GM18951 (cell line): Measurements from ENCODE around the gene ACTL7B.
"Not testable (repeated sequence)": the region's sequence is repeated elsewhere in the genome, so short reads cannot be mapped to it uniquely, and the experiment has no call there.

Experiments
- POLR2A ChIP-seq: IDR thresholded peaks from 4 replicates; pipeline ENCODE4 v1.6.1; 2011; ENCODE audit warnings: mild to moderate bottlenecking; ENCODE audit not compliant: insufficient read length, insufficient read depth; ENCODE audit errors: extremely low read depth
- in situ Hi-C: fragments of 300-500 bp; cut with MboI; formaldehyde crosslinking; loops from one replicate; pipeline ENCODE4 v1.12.0; 2022; ENCODE audit warnings: low sequenced_read_pairs, mixed read lengths, inconsistent platforms; ENCODE audit not compliant: unreplicated experiment

ACTL7B gene, protein sequence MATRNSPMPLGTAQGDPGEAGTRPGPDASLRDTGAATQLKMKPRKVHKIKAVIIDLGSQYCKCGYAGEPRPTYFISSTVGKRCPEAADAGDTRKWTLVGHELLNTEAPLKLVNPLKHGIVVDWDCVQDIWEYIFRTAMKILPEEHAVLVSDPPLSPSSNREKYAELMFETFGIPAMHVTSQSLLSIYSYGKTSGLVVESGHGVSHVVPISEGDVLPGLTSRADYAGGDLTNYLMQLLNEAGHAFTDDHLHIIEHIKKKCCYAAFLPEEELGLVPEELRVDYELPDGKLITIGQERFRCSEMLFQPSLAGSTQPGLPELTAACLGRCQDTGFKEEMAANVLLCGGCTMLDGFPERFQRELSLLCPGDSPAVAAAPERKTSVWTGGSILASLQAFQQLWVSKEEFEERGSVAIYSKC

DNA sequence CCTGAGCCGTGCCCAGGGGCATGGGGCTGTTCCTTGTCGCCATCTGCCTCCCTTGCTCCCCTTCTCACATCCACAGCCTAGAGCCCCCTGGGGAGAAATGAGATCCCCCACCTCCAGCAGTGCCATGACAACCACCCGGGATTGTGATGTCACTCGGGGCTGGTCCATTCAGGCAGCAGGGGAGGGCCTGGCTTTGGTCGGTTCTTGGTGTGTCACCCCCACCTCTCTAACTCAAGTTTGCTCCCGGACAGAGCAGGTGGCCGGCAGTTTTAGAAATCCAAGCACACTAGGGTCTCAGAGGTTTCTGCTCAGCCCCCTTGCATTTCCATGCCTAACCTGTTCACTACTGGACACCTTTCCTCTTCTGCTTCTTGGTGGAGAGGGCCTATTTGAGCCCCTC, at the start of gene ACTL7B:
ACTL7B (minus strand) TSS at position 99 of the 400 bp plus-strand sequence; CDS start at position 43, 56 bp downstream.
- in situ Hi-C loops, result no loop called here
- no peak for TF ChIP-seq POLR2A

DNA sequence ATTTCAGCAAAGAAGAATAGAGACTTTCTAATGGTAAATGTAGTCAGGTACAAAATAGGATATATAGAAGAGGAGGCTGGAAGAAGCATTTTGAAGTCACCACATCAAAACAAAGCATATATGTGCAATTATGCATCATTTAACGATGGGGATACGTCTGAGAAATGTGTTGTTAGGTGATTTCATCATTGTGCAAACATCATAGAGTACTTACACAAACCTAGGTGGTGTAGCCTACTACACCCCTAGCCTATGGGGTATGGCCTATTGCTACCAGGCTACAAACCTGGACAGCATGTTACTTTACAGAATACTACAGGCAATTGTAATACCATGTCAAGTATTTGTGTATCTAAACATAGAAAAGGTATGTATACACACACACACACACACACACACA, 49.7 kb upstream of the ACTL7B start:
- in situ Hi-C loops, result no loop called here
- TF ChIP-seq POLR2A, result no peak

DNA sequence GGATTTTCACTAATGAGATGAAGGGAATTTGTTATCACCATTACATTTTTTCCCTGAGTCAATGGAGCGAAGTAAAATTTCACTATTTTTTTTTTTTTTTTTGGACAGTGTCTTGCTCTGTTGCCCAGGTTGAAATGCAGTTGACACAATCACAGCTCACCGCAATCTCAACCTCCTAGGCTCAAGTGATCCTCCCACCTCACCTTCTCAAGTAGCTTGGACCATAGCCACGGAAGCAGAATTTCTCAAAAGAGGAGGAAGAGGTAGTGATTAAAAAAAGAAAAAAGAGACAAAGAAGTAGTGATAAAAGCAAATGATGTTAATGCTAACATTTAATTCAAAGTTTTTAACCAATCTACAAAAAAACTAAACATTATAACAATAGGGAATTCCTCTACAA, 48.4 kb upstream of the ACTL7B start:
- TF ChIP-seq POLR2A, result no peak

GRCh38 chr9:108903420-108904103, 47.8 kb upstream of the ACTL7B start:
- in situ Hi-C loops, result no loop called here
- TF ChIP-seq POLR2A, result no peak

More for the DNA sequence above, 48.4 kb upstream of the ACTL7B start:
- in situ Hi-C loops, result no loop called here

DNA sequence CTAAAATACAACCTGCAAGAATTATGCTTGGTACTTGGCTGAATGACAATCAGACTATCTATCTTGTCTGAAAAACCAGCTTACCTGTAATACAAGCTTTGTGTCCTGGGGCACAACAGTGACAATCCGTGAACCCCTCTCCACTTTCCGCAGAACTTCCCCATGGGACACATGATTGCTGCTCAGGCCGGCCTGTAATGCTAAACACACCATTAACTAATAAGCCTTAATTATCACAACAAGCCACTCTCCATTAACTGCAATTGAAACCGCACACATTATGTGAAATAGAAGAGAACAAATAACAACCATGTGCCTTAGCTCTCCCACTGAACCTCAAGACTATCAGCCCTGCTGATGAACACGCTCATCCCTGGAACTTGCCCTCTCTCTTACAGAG, 44.4 kb upstream of the ACTL7B start:
- in situ Hi-C loops, result no loop called here

GRCh38 chr9:108899023-108899695, 43.4 kb upstream of the ACTL7B start:
- in situ Hi-C loops, result not testable (repeated sequence)

More for the DNA sequence above, 44.4 kb upstream of the ACTL7B start:
- no peak for TF ChIP-seq POLR2A

GRCh38 chr9:108897324-108898096, 41.7 kb upstream of the ACTL7B start:
- TF ChIP-seq POLR2A, result no peak

DNA sequence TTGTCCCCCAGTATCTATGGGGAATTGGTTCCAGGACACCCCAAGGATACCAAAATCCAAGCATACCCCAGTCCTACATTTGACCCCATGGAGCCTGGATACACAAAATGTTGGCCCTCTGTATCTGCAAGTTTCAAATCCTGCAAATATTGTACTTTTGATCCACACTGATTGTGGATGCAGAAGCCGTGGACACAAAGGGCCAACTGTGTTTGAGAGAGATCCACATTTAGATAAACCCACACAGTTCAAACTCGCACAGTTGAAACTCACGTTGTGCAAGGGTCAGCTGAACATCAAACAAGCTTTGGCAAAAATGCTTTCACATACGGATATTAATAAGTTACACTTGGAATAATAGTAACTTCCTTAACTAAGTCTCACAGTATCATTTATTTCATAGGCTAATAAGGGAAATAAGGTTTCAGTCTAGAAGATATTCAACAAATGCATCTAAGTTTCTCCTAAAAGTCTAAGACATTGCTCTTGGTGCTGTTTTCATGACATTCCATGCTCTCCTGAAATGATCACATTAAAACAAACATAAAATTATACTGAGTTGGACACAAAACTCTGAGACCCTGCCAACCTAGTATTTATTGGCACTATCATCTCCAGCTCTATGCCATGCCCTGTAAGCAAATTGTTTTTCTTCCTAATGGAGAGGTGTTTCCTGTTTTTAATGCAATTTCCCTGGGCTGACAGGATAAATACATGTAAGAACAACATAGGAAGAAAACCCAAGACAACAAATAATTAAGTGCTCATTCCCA, 38.6 kb upstream of the ACTL7B start:
- in situ Hi-C loops, result no loop called here
- no peak for TF ChIP-seq POLR2A

More at GRCh38 chr9:108897324-108898096, 41.7 kb upstream of the ACTL7B start:
- in situ Hi-C loops, result no loop called here

DNA sequence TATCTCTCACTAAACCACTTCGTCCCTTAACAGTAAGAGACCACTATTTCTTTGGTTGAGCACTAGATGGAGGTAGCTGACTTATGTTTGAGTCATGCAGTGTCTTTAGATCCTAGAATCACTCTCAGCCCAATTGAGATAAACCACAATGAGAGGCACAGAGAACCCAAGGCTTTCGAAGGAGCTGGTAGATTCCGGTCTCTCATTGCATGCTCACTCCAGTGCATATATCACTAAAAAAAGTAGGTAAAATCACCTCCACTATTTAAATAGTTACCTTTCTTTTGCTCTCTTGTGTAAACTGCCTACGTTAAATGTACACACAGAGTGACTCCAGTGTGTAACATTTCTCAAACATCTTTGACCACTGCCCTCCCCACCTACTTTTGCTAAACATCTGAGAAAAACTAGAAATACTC, 33.9 kb upstream of the ACTL7B start:
- TF ChIP-seq POLR2A, result no peak
- in situ Hi-C loops, result no loop called here

GRCh38 chr9:108886594-108887271, 30.9 kb upstream of the ACTL7B start:
- in situ Hi-C loops, result not testable (repeated sequence)

DNA sequence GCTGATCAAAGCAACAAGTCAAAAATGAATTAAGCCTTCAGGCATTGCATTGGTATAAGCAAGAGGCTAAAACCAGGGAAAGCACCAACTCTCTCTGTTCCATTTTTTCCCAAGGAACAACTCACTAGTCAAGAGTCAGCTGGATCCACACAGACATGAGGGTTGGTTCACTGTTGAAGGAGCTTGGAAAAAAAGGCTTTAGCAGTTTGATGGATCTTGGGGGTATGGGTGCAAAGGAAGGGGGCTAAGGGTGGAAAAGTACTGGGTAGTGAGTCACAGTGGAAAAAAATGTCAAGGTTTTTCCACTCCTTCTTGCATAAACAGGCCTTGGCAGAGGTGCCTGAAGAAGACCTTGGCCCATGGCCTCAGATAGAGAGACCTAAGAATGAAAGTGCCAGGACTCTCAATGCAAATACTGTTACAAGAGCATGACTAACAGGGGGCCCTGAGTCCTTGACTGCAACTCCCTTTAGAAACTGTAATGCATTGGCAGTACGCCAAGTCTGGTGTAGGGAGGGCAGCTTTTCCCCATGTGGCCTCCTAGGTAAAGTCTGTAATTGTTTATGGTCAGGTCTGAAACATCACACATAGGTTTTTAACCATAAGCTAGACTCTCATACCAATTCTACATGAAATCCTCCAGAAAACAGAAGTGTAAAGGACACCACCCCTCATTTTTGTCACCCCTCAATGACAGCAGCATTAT, 30.0 kb upstream of the ACTL7B start:
- TF ChIP-seq POLR2A, result no peak

More for the DNA sequence above, 30.0 kb upstream of the ACTL7B start:
- in situ Hi-C loops, result no loop called here
